Epithelial cell of alveolus of lung (primary cell): ENCODE results near the gene PGLYRP4. TPM values are rescaled to one million over a fixed set of nuclear protein-coding genes. Genes with fewer than 3 reads are reported as not detected.

Experiments
- total RNA-seq: library from RNA; depleted of rRNA; stranded (reverse); fragments of >200 nt; gene quantifications from 2 replicates; pipeline ENCODE4 v1.2.1, GENCODE V29; 2015

PGLYRP4 gene
- not detected in 2 replicates for total RNA-seq

GRCh38 chr1:153348511-153349362 is at the start of gene PGLYRP4:
Gene PGLYRP4 (minus strand): TSS chr1:153348841. CDS start chr1:153347932, 909 bp downstream.

GRCh38 chr1:153390938-153391710 is 42.5 kb upstream of the PGLYRP4 start, which contains the start of gene S100A8:
Gene S100A8 (minus strand): TSS chr1:153391073. CDS start chr1:153390535, 538 bp downstream.

GRCh38 chr1:153375511-153375910 is 26.9 kb upstream of the PGLYRP4 start, which contains the start of gene S100A12:
Gene S100A12 (minus strand): TSS chr1:153375621. CDS start chr1:153374592, 1,029 bp downstream.

GRCh38 chr1:153357853-153358690 is 9.4 kb upstream of the PGLYRP4 start, which contains the start of gene S100A9:
Gene S100A9 (plus strand): TSS chr1:153357854. CDS start chr1:153358284, 430 bp downstream.

GRCh38 chr1:153312570-153313186 is 36.0 kb downstream of the PGLYRP4 start, which contains the start of gene PGLYRP3:
Gene PGLYRP3 (minus strand): TSS chr1:153312952. CDS start chr1:153310665, 2,287 bp downstream.

Other genes with a start within 250 kb of the PGLYRP4 start
- gene SPRR2F, start 235.3 kb downstream of the PGLYRP4 start, total RNA-seq, result not detected in 2 replicates
- gene SPRR2G, start 198.0 kb downstream of the PGLYRP4 start, total RNA-seq, result not detected in 2 replicates
- gene LELP1, start 145.4 kb downstream of the PGLYRP4 start, total RNA-seq, result not detected in 2 replicates
- gene PRR9, start 131.3 kb downstream of the PGLYRP4 start, total RNA-seq, result not detected in 2 replicates
- not detected in 2 replicates for gene LORICRIN, start 89.2 kb downstream of the PGLYRP4 start, total RNA-seq
- not detected in 2 replicates for gene PGLYRP3, start 35.9 kb downstream of the PGLYRP4 start, total RNA-seq
- gene S100A9, start 9.0 kb upstream of the PGLYRP4 start, total RNA-seq, result not detected in 2 replicates
- not detected in 2 replicates for gene S100A12, start 26.8 kb upstream of the PGLYRP4 start, total RNA-seq
- not detected in 2 replicates for gene S100A8, start 42.2 kb upstream of the PGLYRP4 start, total RNA-seq
- not detected in 2 replicates for gene S100A7A, start 67.7 kb upstream of the PGLYRP4 start, total RNA-seq
- gene S100A7, start 111.8 kb upstream of the PGLYRP4 start, total RNA-seq, result not detected in 2 replicates
- 349 and 885 TPM in 2 replicates for gene S100A6, start 187.2 kb upstream of the PGLYRP4 start, total RNA-seq
- gene S100A5, start 192.1 kb upstream of the PGLYRP4 start, total RNA-seq, result not detected in 2 replicates
- gene S100A4, start 197.0 kb upstream of the PGLYRP4 start, total RNA-seq, result 15.8 and 25.1 TPM in 2 replicates
- gene S100A3, start 200.4 kb upstream of the PGLYRP4 start, total RNA-seq, result 3.7 and 7.1 TPM in 2 replicates
- 8.0 and 18.1 TPM in 2 replicates for gene S100A2, start 217.0 kb upstream of the PGLYRP4 start, total RNA-seq